Measurements from ENCODE around the gene ZNF362.
"Not testable (repeated sequence)": the region's sequence is repeated elsewhere in the genome, so short reads cannot be mapped to it uniquely, and the experiment has no call there.

Gene ZNF362

GRCh38 chr1:33309351-33309750, 53.1 kb downstream of the ZNF362 start:
- not testable (repeated sequence) for DNase-seq

- DNase-seq: no peak
These were observed 54.4 kb downstream of the ZNF362 start for GRCh38 chr1:33310702-33311101.

GRCh38 chr1:33311706-33312412, 55.6 kb downstream of the ZNF362 start:
- no peak for DNase-seq

- no peak for DNase-seq
These were observed 56.1 kb downstream of the ZNF362 start for GRCh38 chr1:33312413-33312749.

GRCh38 chr1:33314416-33314815, 58.1 kb downstream of the ZNF362 start:
- no peak for DNase-seq

- no peak for DNase-seq
These were observed 60.3 kb downstream of the ZNF362 start for GRCh38 chr1:33316601-33317000.

- no peak for DNase-seq
These were observed 61.1 kb downstream of the ZNF362 start for GRCh38 chr1:33317354-33317753.

GRCh38 chr1:33317946-33318345, 61.7 kb downstream of the ZNF362 start:
- no peak for DNase-seq

- no peak for DNase-seq
These were observed 63.1 kb downstream of the ZNF362 start for GRCh38 chr1:33319186-33319948.

GRCh38 chr1:33319949-33320618, 63.8 kb downstream of the ZNF362 start:
- no peak for DNase-seq

GRCh38 chr1:33320619-33321165, 64.4 kb downstream of the ZNF362 start, which contains the start of gene A3GALT2:
TSS of gene A3GALT2 (minus strand) at chr1:33321098. CDS start at chr1:33321098, 0 bp downstream.
- no peak for DNase-seq

GRCh38 chr1:33321178-33321577, 64.9 kb downstream of the ZNF362 start:
- no peak for DNase-seq

- no peak for DNase-seq
These were observed 65.8 kb downstream of the ZNF362 start for GRCh38 chr1:33322109-33322508.

GRCh38 chr1:33322870-33323585, 66.7 kb downstream of the ZNF362 start:
- no peak for DNase-seq

- DNase-seq: no peak
These were observed 67.6 kb downstream of the ZNF362 start for GRCh38 chr1:33323663-33324477.

- no peak for DNase-seq
These were observed 68.6 kb downstream of the ZNF362 start for GRCh38 chr1:33324677-33325575.

GRCh38 chr1:33326785-33327184, 70.5 kb downstream of the ZNF362 start:
- no peak for DNase-seq

GRCh38 chr1:33327587-33328325, 71.5 kb downstream of the ZNF362 start:
- DNase-seq: no peak

- DNase-seq: no peak
These were observed 72.5 kb downstream of the ZNF362 start for GRCh38 chr1:33328817-33329216.
